Bronchial epithelial cell (primary cell): Measurements from ENCODE around the gene SNX9. TPM values are rescaled to one million over a fixed set of nuclear protein-coding genes. Genes with fewer than 3 reads are reported as not detected.

ENCODE experiments used
- DNase-seq: peaks from one replicate; pipeline ENCODE4 v3.0.0-alpha.2; 2010; ENCODE audit warnings: low read depth
- FAIRE-seq: peaks from 2 replicates; lab custom pipeline; 2011; peaks lifted over from hg19 to GRCh38; lab: Jason Lieb, UNC
- H3K27me3 ChIP-seq: 2 replicates; pipeline ENCODE4 v1.5.1; 2011; ENCODE audit warnings: low read length; ENCODE audit not compliant: control insufficient read depth, insufficient read depth
- H3K36me3 ChIP-seq: 2 replicates; pipeline ENCODE4 v1.5.1; 2011; ENCODE audit warnings: low read length; ENCODE audit not compliant: control insufficient read depth, insufficient read depth
- H3K4me3 ChIP-seq: 2 replicates; pipeline ENCODE4 v1.5.1; 2011; ENCODE audit warnings: mild to moderate bottlenecking, low read depth, low read length, control low read depth
- total RNA-seq: library from RNA; depleted of rRNA; stranded (reverse); fragments of >200 nt; gene quantifications from 2 replicates; pipeline ENCODE4 v1.2.1, GENCODE V29; 2014
- TF ChIP-seq, protein P1 (sequence below): IDR thresholded peaks from 2 replicates; pipeline ENCODE4 v1.5.1; 2011; ENCODE audit warnings: mild to moderate bottlenecking, moderate library complexity, low read length, control low read depth, inconsistent platforms; ENCODE audit not compliant: insufficient read depth, severe bottlenecking

The SNX9 gene
- total RNA-seq, 1 donor from 2014 or later, result 26.6 TPM

DNA sequence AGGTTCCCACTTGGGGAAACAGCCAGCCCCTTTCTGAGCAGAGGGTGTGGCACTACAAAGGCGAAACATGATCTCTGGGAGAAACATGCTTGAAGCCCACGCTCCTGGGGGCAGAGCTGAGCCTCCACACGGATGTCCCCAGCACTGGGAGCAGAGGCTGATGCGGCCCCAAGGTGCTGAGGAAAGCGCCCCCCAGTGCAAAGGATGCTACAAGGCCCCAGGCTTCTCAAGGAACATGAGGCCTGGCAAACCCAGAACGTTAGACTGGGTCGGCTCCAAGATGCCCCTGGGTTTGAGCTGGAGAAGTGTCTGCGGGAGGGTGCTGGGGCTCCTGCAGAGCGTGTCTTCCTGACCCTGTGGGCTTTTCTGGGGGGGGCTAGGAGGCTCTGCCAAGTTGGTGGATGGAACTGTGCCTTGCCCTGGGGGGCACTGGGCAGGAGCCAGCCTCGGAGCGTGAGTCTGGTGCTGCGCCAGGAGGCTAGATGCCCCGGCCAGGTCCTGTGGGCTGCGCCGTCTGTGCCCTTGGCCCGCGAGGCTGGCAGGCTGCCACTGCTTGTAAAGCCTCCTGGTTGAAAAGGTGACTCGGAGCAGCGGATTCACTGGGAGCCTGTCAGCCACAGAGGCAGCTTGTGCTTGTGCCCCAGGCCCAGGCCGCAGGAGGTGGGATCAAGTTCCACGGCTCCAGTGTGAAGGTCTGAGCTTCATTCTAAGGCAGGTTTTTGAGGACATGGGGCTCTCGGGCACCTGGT is 166.7 kb downstream of the SNX9 start:
- peak; percentile 38 for DNase-seq
- no peaks in the 10 kb centered on the region for H3K27me3 ChIP-seq
- H3K4me3 ChIP-seq, result no peak overlapping the region
- FAIRE-seq, result no peak
- H3K36me3 ChIP-seq, result no peaks in the 10 kb centered on the region
- TF ChIP-seq, protein P1, sequence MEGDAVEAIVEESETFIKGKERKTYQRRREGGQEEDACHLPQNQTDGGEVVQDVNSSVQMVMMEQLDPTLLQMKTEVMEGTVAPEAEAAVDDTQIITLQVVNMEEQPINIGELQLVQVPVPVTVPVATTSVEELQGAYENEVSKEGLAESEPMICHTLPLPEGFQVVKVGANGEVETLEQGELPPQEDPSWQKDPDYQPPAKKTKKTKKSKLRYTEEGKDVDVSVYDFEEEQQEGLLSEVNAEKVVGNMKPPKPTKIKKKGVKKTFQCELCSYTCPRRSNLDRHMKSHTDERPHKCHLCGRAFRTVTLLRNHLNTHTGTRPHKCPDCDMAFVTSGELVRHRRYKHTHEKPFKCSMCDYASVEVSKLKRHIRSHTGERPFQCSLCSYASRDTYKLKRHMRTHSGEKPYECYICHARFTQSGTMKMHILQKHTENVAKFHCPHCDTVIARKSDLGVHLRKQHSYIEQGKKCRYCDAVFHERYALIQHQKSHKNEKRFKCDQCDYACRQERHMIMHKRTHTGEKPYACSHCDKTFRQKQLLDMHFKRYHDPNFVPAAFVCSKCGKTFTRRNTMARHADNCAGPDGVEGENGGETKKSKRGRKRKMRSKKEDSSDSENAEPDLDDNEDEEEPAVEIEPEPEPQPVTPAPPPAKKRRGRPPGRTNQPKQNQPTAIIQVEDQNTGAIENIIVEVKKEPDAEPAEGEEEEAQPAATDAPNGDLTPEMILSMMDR, result no peak

DNA sequence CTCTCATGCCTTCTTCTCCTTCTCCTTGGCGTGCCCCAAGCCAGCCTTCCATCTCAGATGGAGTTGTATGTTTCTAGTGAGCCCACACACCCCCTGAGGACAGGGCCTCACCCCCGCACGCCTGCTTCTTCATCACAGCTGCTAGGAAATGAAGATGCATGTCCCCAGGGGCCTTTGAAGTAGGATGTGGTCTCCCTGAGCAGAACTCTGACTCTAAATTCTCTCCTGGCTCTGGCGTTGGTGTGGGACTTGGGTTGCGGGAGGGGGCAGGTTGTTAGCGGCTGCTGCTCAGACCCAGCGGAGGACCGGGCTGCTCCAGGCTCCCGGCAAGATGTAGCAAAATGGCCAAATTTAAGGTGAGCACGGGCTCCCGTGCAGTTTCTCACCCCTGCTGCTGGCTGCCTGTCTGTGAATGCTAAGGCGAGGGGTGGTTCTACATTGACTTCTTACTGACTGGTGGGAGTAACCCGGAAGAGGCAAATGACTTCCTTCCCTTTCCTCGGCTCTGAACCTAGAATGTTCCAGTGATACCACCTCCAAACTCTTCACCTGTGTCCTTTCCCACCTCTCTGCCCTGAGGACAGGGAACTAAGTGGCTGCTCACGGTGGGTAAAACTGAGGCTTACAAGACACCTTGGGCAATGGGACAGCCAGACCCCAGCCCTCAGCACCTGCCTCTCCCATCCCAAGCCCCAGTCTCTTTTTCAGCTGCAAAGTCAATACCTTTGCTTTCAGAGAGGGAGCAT is 167.4 kb downstream of the SNX9 start:
- Histone ChIP-seq H3K4me3 (no peak overlapping the region), H3K27me3 (no peaks in the 10 kb centered on the region), H3K36me3 (no peaks in the 10 kb centered on the region)
- DNase-seq, result no peak
- TF ChIP-seq, protein P1, result no peak
- FAIRE-seq, result no peak

DNA sequence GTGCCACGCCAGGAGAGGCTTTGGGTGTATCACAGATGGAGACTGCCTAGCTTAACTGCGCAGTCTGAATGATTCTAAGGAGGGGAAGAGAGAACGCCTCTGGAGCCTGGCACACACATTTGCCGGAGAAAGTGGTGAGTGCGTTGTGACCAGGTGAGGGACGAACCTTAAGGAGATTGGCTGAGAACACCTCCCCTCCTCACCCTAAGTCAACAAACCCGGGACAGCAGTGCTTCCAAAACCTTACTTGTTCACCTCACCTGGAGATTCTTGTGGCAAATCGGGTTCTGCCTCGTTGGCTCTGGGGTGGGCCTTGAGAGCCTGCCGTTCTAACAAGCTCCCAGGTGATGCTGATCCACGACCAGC is 168.0 kb downstream of the SNX9 start:
- Histone ChIP-seq H3K27me3 (no peaks in the 10 kb centered on the region), H3K4me3 (no peak overlapping the region), H3K36me3 (no peaks in the 10 kb centered on the region)
- TF ChIP-seq, protein P1, result no peak
- FAIRE-seq (no peak), DNase-seq (no peak)

DNA sequence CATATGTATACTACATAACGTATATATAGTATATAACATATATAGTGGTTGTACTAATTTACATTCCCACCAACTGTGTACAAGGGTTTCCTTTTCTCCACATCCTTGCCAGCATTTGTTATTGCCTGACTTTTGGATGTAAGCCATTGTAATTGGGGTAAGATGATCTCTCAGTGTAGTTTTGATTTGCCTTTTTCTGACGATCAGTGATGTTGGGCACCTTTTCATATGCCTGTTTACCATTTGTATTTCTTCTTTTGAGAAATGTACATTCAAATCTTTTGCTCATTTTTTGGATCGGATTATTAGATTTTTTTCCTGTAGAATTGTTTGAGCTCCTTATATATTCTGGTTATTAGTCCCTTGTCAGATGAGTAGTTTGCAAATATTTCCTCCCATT is 170.0 kb downstream of the SNX9 start:
- TF ChIP-seq, protein P1, result no peak
- Histone ChIP-seq H3K27me3 (no peaks in the 10 kb centered on the region), H3K36me3 (no peaks in the 10 kb centered on the region), H3K4me3 (no peak overlapping the region)
- no peak for DNase-seq
- no peak for FAIRE-seq

DNA sequence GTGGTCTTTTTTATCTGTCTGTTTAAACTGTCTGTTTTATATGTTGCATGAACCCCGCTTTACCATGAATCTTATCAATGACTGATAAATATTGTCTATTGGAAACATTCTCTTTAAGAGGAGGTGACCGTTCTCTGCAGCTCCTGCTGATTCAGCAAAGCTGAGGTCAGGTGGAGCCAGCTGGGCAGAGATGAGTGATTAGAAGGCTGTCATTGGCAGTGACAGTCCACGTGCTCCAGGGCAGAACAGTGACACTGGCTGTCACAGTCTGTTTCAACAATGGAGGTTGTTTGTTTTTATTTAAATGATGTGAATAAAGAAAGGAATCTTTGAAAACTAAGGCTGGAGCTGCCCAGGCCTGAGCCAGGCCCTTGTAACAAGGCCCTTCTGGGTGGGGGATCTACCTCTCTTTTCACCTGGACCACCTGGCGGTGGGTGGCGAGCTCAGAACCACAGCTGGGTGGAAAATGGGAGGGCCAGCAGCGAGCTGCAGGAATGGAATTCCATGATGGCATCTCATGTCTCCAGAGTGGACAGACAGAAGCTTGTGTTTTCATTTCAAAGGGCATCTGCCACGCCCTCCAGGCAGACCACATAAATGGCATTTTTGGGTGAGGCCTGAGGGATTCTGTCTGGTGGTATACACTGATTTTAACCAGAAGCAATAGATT is 171.2 kb downstream of the SNX9 start:
- TF ChIP-seq, protein P1, result no peak
- H3K36me3 ChIP-seq, result no peaks in the 10 kb centered on the region
- FAIRE-seq (no peak), DNase-seq (no peak)
- H3K27me3 ChIP-seq, result no peaks in the 10 kb centered on the region
- no peak overlapping the region for H3K4me3 ChIP-seq

Other genes with a start within 250 kb of the SNX9 start
- 7.4 and 8.2 TPM in 2 replicates for gene SYNJ2, start 158.6 kb downstream of the SNX9 start, total RNA-seq